OCI-LY3 (cell line): Measurements from ENCODE around the gene RAET1L.

ENCODE experiments used
- H2AFZ ChIP-seq: fragments of 200-600, 300-600 bp; shearing (Covaris generic); 2 replicates; pipeline ENCODE4 v1.6.0; 2014; ENCODE audit warnings: antibody characterized with exemption, low read depth, low read length
- H3K27ac ChIP-seq: fragments of 200-600, 300-600 bp; sonication (generic); 2 replicates; pipeline ENCODE4 v1.5.1; 2014; ENCODE audit warnings: mild to moderate bottlenecking, low read length, moderate library complexity, mixed read lengths
- H3K27me3 ChIP-seq: fragments of 200-600, 300-600 bp; sonication (generic); 2 replicates; pipeline ENCODE4 v1.6.1; 2014; ENCODE audit warnings: low read depth, low read length, mixed read lengths
- H3K36me3 ChIP-seq: fragments of 200-600, 300-600 bp; sonication (generic); replicated peaks from 2 replicates; pipeline ENCODE3; 2014; ENCODE audit warnings: low read depth, low read length, mixed read lengths
- H3K4me1 ChIP-seq: fragments of 300-600, 200-600 bp; sonication (generic); 2 replicates; pipeline ENCODE4 v1.6.1; 2014; ENCODE audit warnings: low read length, mixed read lengths
- H3K4me2 ChIP-seq: fragments of 200-600, 300-600 bp; sonication (generic); 2 replicates; pipeline ENCODE4 v1.6.1; 2014; ENCODE audit warnings: low read length, mixed read lengths
- H3K4me3 ChIP-seq: fragments of 300-600, 200-600 bp; sonication (generic); 2 replicates; pipeline ENCODE4 v1.5.1; 2014; ENCODE audit warnings: antibody characterized with exemption, mild to moderate bottlenecking, low read length, moderate library complexity
- H3K79me2 ChIP-seq: fragments of 300-600, 200-600 bp; shearing (Covaris generic); 2 replicates; pipeline ENCODE4 v1.6.1; 2014; ENCODE audit warnings: mild to moderate bottlenecking, low read length, mixed read lengths
- H3K9ac ChIP-seq: fragments of 300-600, 200-600 bp; shearing (Covaris generic); 2 replicates; pipeline ENCODE4 v1.6.0; 2014; ENCODE audit warnings: mild to moderate bottlenecking, low read length, moderate library complexity
- H3K9me3 ChIP-seq: fragments of 200-600, 300-600 bp; shearing (Covaris generic); 2 replicates; pipeline ENCODE4 v1.6.1; 2014; ENCODE audit warnings: low read length, mixed read lengths; ENCODE audit not compliant: insufficient read depth
- H4K20me1 ChIP-seq: fragments of 200-600, 300-600 bp; sonication (generic); 2 replicates; pipeline ENCODE4 v1.6.1; 2016; ENCODE audit warnings: low read length, mixed read lengths; ENCODE audit not compliant: insufficient read depth
- CTCF ChIP-seq: fragments of 200-600, 300-600 bp; sonication (generic); IDR thresholded peaks from 2 replicates; pipeline ENCODE4 v1.5.1; 2014; ENCODE audit warnings: antibody characterized with exemption, low read length, low read depth
- EZH2phosphoT487 ChIP-seq: fragments of 200-600 bp; shearing (Covaris generic); IDR thresholded peaks from 2 replicates; pipeline ENCODE4 v1.6.1; 2018; ENCODE audit warnings: antibody characterized with exemption, mixed run types, low read depth

RAET1L gene

GRCh38 chr6:150001295-150002008 lies 23.9 kb downstream of the RAET1L start:
- Histone ChIP-seq H3K9me3 (no peaks in the 10 kb centered on the region), H3K36me3 (no peaks in the 10 kb centered on the region), H2AFZ (no peak overlapping the region), H4K20me1 (no peaks in the 10 kb centered on the region), H3K9ac (no peak overlapping the region), H3K27me3 (no peaks in the 10 kb centered on the region), H3K4me3 (no peak overlapping the region), H3K4me2 (peak overlapping the region; percentile 33; the same call in 1 of the 2 replicates), H3K27ac (peak overlapping the region; percentile 14; the same call in 1 of the 2 replicates), H3K79me2 (no peaks in the 10 kb centered on the region), H3K4me1 (peaks cover 32% of the 10 kb centered on the region)
- TF ChIP-seq CTCF: no peak
- TF ChIP-seq EZH2phosphoT487: no peak

GRCh38 chr6:149999636-150000035 lies 25.7 kb downstream of the RAET1L start:
- Histone ChIP-seq H2AFZ (no peak overlapping the region), H3K36me3 (no peaks in the 10 kb centered on the region), H3K27ac (no peak overlapping the region), H3K9me3 (no peaks in the 10 kb centered on the region), H3K4me2 (no peak overlapping the region), H3K79me2 (no peaks in the 10 kb centered on the region), H3K4me1 (peaks cover 29% of the 10 kb centered on the region), H4K20me1 (no peaks in the 10 kb centered on the region), H3K4me3 (no peak overlapping the region), H3K9ac (no peak overlapping the region), H3K27me3 (no peaks in the 10 kb centered on the region)
- TF ChIP-seq CTCF (no peak), EZH2phosphoT487 (no peak)

GRCh38 chr6:149995971-149996370 lies 29.4 kb downstream of the RAET1L start:
- no peaks in the 10 kb centered on the region for H3K9me3 ChIP-seq
- H2AFZ ChIP-seq: no peak overlapping the region
- H3K27ac ChIP-seq: no peak overlapping the region
- H3K36me3 ChIP-seq: no peaks in the 10 kb centered on the region
- no peak for TF ChIP-seq CTCF
- no peak for TF ChIP-seq EZH2phosphoT487
- H3K4me3 ChIP-seq: no peak overlapping the region
- peaks cover 8% of the 10 kb centered on the region for H3K4me1 ChIP-seq
- H4K20me1 ChIP-seq: no peaks in the 10 kb centered on the region
- H3K9ac ChIP-seq: no peak overlapping the region
- H3K4me2 ChIP-seq: no peak overlapping the region
- H3K79me2 ChIP-seq: no peaks in the 10 kb centered on the region
- H3K27me3 ChIP-seq: peaks cover 14% of the 10 kb centered on the region

GRCh38 chr6:149995235-149995750 lies 30.0 kb downstream of the RAET1L start:
- no peak overlapping the region for H3K27ac ChIP-seq
- TF ChIP-seq CTCF: no peak
- no peak for TF ChIP-seq EZH2phosphoT487
- peaks cover 6% of the 10 kb centered on the region; the same call in 1 of the 2 replicates for H3K4me1 ChIP-seq
- H3K4me2 ChIP-seq: no peak overlapping the region
- H3K36me3 ChIP-seq: no peaks in the 10 kb centered on the region
- H4K20me1 ChIP-seq: no peaks in the 10 kb centered on the region
- no peak overlapping the region for H3K9ac ChIP-seq
- no peaks in the 10 kb centered on the region for H3K79me2 ChIP-seq
- no peak overlapping the region for H3K4me3 ChIP-seq
- H3K27me3 ChIP-seq: peaks cover 16% of the 10 kb centered on the region
- H3K9me3 ChIP-seq: no peaks in the 10 kb centered on the region
- no peak overlapping the region for H2AFZ ChIP-seq
